Measurements from ENCODE around the gene ACAD11.

- no peak for TF ChIP-seq CTCF (IDR thresholded peaks at IDR 0.05)
- TF ChIP-seq TCF7L2 (IDR thresholded peaks at IDR 0.05; ENCODE audit: low read depth, low read length) = no peak
- no peak for TF ChIP-seq POLR2AphosphoS5 (IDR thresholded peaks at IDR 0.05; ENCODE audit: low read depth, low read length)
- TF ChIP-seq REST (IDR thresholded peaks at IDR 0.05; ENCODE audit: insufficient read depth in 1 of 2, low read depth in 2 of 2, low read length in 1 of 2) = no peak
Observed at GRCh38 chr3:132669256-132669777, 9.7 kb upstream of the ACAD11 start.
